Fibroblast of peridontal ligament (primary cell): Measurements from ENCODE around the gene TCHP.
"Not testable (repeated sequence)": the region's sequence is repeated elsewhere in the genome, so short reads cannot be mapped to it uniquely, and the experiment has no call there.

Experiments
- DNase-seq: peaks from one replicate; pipeline ENCODE4 v3.0.0-alpha.2; 2010; ENCODE audit errors: extremely low read depth

Gene TCHP

DNA sequence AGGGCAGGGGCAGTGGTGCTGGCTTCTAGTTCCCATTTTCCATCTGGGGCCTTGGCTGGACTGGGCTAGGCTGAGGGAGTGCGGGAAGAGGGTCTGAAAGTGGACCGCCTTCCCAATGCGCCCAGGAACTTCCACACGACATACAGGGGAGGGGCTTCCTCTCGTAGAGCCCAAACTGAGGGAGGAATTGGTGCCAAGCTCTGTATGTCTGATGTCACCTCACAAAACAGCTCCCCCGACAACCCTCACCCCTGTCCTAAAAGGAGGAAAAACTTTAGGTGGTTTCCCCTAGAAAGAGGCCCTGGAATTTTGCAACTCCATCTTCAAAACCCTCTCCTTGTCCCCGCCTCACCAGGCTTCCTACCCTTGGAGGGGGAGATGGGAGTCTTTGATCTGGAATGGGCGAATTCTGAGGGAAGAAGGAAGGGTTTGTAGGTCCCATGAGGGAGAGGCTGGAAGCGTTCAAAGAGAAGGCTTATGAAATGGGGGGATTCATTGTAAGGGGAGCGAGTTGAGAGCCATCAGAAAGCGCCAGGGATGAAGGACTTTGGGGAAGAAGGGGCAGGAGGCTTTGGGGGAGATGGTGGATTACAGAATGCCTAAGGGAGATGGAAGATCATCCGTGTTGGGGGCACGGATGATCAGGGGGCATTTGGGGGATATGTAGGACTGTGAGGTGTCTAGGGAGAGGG, 20.6 kb upstream of the TCHP start:
- DNase-seq: peak; percentile 37

DNA sequence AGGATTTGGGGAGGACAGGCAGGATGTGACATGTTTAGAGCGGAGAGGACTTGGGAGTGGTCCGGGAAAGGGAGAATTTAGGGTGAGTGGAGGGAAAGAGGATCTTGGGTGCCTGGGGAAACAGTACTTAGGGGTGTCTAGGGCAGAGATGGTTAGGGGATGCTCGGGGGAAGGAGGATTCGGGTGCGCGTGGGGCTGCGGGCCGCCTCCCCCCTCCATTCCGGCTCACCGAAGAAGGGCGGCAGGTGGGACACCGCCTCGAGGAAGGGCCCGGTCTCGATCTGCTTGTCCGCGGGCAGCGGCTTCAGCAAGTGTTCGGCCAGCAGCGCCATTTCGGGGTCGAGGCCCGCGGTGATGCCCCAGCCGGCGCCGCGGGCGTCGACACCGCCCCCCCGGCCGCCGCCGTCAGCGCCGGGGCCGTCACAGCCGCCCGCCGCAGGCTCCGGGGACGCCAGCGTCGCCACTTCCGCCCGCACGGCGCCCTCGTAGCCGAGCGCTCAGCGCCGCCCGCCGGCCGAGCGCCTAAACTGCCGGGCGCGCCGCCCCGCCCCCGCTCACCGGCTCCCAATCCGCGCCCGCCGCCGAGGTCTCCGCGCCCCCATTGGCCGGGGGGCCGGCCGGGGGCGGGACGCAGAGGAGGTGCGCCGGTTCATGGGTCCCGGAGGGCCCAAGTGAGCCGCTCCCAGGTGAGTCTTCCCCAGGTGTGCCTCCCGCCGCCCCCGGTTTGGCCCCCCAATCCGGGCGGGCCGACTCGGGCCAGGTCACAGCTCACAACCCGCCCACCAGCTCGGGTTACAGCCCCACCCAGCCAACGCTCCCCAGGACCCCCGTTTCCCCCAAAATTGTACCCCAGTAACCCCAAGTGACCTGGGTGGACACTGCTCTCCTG, 19.8 kb upstream of the TCHP start, which contains the start of gene GLTP:
TSS of gene GLTP (minus strand) at position 499 of the 889 bp plus-strand sequence. CDS start at position 332, 167 bp downstream.
- DNase-seq: peak; percentile 55

DNA sequence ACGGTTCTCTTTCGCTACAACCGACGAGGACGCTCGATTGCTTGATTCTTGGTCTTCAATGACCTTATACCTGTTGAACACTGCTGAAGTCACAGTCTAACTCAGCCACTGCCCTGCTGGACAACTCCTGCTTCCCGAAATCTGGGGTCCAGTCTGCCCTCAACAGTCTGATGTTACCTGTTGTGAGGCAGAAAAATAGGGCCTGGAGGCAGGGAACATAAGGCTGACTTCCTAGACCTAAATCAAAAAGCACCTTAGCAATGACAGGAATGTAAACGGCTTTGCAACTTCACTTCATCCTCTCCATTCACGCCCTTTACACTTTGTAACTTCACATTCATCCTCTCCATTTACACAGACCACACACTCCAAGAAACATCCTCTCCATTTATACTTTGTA, 19.1 kb upstream of the TCHP start:
- DNase-seq: no peak

DNA sequence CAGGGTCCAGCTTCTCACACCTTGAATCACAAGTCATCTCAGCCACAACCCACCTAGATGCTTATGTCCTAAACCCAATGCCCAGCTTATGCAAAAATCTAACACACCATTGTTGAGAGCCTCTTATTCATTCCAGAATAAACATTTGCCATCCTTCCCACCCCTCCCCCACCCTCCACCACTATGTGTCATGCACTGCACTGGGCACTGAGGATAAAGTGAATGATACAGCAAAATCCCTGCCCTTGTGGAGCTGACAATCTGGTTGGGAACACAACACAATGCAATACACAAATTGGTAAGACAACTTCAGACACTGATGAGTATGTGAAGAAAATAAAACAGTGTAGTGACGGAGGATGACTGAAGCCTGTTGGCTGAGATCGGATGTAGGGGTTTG, 18.3 kb upstream of the TCHP start:
- no peak for DNase-seq

DNA sequence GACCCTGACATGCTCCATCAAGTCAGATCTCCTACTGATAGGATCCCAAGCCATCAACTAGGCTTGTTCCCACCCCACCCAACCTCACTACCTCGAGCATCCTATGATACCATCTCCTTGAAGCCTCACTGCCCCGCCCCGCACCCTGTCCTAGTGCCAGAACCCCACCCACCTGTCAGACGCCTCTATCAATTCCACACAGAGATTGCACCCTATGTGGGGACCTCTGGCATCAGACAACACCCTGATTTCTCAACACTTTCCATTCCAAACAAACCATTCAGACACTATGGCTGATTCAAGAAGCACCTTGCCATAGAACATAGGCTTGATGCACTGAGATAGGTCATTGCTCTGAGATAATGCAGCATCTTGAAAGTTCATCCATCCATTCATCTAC, 16.6 kb upstream of the TCHP start:
- no peak for DNase-seq

DNA sequence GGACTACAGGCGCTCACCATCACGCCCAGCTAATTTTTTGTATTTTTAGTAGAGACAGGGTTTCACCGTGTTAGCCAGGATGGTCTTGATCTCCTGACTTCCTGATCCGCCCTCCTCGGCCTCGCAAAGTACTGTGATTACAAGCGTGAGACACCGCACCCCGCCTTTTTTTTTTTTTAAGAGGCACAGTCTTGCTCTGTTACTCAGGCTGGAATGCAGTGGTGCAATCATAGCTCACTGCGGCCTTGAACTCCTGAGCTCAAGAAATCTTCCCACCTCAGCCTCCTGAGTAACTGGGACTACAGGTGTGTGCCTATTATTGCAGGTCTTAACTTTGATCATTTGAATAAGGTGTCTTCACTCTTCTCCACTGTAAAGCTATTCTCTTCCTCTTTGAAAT, 14.5 kb upstream of the TCHP start:
- no peak for DNase-seq

DNA sequence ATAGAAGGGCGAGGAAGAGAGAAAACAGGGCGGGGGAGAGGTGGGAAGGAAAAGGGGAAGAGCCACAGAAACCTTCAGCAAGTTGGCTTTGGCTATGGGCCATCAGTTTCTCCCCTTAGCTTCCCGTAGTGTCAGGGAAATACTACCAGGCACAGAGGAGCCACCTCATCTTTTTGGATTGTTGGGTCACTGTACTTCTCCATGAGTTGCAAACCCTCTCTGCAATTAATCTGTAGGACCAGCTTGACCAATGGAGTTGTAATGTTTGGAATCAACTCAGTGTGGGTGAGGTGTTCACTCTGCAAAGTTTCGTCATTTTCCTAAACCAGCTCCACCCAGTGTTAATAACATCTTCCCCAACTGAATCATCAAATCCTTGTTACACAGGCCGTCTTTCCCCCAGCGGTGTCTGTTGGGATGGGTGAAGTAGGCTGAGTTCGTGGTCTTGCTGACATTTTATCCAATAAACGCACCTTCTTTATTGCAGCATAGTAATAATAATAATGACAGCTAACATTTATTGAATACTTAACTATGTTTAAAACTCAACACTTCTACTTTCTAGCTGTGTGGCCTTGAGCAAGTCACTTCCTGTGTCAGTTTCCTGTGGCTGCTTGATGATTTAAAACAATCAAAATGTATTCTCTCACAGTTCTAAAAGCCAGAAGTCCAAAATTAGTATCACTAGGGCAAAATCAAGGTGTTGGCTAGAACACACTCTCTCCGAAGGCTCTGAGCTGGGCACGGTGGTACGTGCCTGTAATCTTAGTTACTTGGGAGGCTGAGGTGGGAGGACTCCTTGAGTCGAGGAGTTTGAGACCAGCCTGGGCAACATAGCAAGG, 11.7 kb upstream of the TCHP start:
- DNase-seq: peak; percentile 89

DNA sequence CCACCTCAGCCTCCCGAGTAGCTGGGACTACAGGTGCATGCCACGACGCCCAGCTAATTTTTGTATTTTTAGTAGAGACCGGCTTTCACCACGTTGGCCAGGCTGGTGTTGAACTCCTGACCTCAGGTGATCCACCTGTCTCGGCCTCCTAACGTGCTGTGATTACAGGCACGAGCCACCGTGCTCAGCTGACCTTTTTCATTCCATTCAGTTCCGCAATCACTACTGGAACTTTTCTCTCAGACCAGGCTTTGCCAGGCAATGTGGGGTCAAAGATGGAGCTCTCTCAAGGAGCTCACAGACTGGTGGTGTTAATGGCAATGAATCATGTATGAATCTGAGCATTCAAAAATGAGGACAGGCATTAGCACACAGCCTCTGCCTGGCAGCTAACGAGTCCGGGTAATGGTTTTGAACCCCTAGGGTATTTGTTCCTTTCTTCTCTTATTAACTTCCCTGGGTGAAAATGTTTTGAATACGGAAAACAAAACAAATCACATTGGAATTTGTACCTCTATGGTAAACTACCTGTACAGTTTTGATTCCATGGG, 9.4 kb upstream of the TCHP start:
- no peak for DNase-seq

DNA sequence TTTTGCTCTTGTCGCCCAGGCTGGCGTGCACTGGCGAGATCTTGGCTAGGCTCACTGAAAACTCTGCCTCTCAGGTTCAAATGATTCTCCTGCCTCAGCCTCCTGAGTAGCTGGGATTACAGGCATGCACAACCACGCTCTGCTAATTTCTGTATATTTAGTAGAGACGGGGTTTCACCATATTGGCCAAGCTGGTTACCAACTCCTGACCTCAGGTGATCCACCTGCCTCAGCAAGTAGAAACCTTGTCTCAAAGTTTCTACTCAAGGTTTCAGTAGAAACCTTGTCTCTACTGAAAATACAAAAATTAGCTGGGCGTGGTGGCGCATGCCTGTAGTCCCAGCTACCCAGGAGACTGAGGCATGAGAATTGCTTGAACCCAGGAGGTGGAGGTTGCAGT, 8.3 kb upstream of the TCHP start:
- not testable (repeated sequence) for DNase-seq

DNA sequence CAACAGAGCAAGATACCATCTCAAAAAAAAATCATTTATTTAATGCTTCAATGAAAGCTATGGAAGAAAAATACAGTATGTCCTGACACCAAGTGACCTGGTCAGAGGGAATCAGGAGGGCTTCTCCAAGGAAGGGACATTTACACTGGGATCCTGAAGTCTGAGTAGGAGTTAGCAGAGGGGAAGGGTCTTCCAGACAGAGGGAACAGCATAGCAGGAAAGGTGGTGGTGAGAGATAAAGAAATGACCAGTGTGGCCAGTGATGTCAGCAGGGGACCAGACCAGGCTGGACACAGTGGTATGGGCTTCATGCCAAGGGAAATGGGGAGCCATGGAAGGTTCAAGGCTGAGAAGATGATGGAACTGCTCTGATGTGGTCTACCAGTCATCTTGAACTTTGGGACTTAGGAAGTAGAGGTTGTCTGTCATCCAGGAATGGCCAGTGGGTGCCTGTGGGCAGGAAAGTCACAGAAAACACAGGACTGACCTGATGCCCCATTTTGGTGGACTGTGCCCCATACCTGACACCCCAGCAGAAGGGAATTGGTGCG, 7.8 kb upstream of the TCHP start:
- no peak for DNase-seq

DNA sequence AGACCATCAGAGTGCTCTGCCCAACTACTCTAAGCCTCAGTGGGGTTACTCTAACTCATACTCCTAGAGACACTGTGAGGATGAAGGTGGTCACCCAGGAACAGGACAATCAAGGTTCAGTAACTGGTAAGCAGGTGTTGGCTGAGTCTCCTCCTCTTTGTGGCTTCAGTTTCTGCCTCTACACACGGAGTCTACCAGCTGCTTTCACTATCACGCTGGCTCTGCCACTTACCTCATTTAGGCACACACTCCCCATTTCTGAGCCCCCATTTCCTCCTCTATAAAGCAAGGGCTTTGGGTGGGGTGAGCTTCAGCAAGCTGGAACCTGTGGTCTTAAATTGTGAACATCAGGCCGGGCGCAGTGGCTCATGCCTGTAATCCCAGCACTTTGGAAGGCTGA, 7.3 kb upstream of the TCHP start:
- no peak for DNase-seq

DNA sequence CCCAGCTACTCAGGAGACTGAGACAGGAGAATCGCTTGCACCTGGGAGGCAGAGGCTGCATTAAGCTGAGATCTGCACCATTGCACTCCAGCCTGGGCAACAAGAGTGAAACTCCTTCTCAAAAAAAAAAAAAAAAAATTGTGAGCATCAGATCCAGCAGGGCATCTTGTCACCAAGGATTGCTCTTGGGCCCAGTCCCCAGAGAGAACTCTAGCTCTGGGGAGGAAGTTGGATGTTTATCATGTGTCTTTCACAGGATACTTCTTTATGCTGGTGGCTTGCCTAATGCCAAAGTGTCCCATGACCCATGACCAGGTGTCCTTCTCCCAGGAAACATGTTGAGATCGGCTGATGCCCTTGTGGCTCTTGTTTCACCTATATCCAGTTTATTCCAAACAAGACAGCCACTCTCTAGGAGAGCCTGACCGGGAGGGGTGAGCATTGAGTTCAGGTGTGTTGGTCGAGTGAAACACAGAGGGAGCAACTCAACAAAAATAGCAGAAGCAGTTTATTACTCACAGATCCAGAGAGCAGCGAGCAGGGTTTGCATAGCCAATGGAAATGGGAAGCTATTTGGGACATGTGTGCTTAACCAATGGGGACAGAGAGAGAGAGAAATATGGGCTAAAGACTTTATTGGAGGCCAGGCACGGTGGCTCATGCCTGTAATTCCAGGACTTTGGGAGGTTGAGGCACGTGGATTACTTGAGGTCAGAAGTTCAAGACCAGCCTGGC, 6.6 kb upstream of the TCHP start:
- no peak for DNase-seq

DNA sequence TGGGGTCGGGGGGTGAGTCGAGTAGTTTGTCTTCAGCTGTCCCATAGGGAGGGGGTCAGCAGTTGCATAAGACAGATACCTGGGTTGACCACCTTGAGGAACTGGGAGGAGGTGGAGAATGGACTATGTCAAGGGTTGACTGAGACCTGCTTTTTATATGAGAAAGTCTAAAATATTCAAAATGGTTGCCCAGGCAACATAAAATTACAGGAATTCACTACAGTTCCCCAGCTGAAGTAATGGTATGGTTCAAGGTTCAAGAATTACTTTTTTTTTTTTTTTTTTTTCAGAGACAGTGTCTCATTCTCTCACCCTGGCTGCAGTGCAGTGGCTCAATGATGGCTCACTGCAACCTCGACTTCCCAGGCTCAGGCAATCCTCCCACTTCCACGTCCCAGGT, 5.1 kb upstream of the TCHP start:
- DNase-seq: no peak

DNA sequence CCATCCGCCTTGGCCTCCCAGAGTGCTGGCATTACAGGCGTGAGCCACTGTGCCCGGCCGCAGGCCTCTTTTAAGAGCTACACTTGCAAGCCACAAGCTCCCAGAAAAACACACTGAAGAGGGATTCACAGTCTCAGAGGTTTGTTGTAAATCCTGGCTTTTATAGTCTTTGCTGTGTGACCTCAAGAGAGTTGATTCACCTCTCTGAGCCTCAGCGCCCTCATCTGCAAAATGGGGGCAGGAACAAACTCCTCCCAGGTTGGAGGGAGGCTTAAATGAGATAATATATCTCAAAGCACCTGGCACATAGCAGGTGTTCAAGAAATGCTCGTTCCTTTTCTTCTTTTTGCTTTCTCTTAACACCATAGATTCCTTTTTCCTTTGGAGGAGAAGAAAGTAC, 3.9 kb upstream of the TCHP start:
- no peak for DNase-seq

DNA sequence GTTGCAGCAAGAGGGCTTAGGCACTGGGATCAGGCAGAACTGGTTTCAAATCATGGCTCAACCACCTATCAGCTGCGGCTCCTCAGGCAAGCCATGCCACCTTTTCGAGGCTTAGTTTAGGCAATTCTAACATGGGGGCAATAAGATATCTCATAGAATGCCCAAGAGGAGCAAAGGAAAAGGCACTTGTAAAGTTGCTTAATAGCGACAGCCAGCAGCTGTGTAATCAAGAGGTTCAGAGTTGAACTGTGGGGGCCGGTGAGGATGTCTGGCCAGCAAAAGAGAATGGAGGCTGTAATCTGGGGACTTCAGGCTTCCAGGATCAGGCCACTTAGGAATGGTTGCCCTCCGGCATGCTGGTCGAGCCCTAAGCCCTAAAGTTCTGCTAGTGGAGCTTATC, 3.0 kb upstream of the TCHP start:
- no peak for DNase-seq

DNA sequence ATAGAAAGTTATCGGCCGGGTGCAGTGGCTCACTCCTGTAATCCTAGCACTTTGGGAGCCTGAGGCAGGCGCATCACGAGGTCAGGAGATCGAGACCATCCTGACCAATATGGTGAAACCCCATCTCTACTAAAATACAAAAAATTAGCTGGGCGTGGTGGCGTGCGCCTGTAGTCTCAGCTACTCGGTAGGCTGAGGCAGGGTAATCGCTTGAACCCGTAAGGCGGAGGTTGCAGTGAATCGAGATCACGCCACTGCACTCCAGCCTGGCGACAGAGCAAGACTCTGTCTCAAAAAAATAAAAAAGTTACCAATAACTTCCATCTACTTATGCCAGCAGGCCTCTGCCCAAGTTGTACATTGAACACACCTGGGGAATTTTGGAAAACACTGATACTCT, 729 bp upstream of the TCHP start:
- not testable (repeated sequence) for DNase-seq

DNA sequence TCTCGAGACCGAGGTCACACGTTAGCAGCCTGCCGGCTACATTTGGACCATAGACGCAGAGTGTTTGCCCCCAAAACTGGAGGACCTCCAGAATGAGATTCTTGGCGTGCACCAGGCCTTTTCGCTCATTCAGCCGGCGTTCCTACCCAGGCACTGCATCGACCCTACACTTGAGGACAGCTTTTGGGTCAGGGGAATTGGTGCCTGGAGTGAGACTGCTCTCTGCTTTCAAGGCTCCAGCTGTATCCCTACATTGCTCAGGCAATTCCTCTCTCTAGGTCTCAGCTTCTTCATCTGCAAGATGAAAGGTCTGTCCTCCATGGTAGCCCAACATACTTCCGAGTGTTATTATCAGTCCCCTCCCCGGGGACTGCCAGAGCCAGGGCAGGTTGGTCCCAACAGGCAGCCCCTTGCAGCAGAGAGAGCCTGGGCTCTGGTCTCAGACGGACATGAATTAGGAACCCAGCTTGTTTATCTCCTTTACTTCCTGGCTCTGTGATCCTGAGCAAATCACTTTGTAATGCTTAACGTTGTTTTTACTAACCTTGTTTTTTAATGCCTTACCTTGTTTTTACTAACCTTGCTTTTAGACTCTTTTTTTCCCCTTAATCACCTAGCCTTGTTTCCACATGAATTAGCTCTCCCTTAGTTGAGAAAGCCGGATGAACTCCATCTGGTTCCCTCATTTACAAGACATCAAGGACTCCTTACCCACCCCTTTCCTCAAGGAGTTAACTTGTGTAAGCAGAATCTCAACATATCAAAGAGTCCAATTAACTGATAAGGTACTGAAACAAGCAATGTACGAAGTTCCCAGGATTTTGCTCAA, 892 bp downstream of the TCHP start:
- no peak for DNase-seq

DNA sequence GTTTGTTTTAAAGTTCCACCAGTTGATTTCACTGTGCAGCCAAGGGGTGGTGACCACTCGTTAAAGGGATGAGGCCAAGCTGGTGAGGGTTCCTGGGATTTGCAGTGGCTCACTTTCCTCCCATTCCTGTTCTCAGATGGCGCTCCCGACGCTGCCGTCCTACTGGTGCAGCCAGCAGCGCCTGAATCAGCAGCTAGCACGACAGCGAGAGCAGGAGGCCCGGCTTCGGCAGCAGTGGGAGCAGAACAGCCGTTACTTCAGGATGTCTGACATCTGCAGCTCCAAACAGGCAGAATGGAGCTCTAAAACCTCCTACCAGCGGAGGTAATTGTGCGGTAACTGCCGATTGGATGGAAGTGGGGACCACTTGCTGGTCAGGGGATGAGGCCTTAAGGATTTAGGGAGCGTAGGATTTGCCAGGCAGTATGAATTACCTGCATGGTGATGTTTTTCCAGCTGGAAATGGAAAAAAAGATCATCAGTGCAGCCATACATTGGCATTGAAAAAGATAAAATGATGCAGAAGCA, 2.9 kb downstream of the TCHP start:
- DNase-seq: no peak

DNA sequence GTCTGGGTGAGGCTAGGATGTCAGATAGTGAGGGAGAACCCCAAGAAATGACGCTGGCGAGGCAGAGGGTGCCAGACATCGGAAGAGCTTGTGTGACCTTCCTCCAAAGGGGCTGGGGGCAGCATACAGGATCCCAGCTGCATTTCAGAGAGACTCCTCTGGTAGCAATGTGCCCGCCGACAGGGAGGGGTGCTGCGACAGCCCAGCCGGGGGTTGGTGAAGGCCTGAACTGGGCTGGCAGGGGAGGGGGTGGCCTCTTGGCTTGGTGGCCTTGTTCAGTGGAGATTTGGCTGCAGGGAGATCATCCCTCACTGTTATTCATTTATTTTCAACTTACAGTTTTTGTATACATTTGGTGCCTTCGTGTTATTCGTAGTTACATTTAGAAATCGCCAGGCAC, 5.2 kb downstream of the TCHP start:
- DNase-seq: no peak
